HepG2 (cell line): ENCODE results near the gene USP27X. TPM values are rescaled to one million over a fixed set of nuclear protein-coding genes. Genes with fewer than 3 reads are reported as not detected.

Experiments used
- ATAC-seq: fragments of 200-7000 bp; cut with Tn5 transposase; 3 replicates; pipeline ENCODE4 v1.9.1; 2020; ENCODE audit warnings: mild to moderate bottlenecking, moderate library complexity
- BruUV-seq: library from RNA; stranded (reverse); fragments of 400-500 nt; replicated peaks from 2 replicates; lab custom pipeline; 2021; lab: Mats Ljungman, UMichigan
- CTCF ChIA-PET: fragments of 300-600 bp; formaldehyde crosslinking; extraction: SDS; loops from one replicate; lab custom pipeline; 2021; ENCODE audit warnings: low total read pairs, inconsistent platforms, low intra/inter-chr PET ratio; lab: Yijun Ruan, JAX
- POLR2A ChIA-PET: fragments of 350-600 bp; sonication (Branson Sonifier 250); formaldehyde crosslinking; loops from one replicate; lab custom pipeline; 2020; ENCODE audit warnings: antibody characterized with exemption, inconsistent platforms; lab: Yijun Ruan, JAX
- DNase-seq: peaks from one replicate; pipeline ENCODE4 v3.0.0-alpha.2; 2015; ENCODE audit warnings: low spot score
- FAIRE-seq: peaks from 3 replicates; lab custom pipeline; 2011; peaks lifted over from hg19 to GRCh38; lab: Jason Lieb, UNC
- H2AFZ ChIP-seq: one replicate; pipeline ENCODE4 v1.6.1; 2011; ENCODE audit warnings: low read length, inconsistent platforms
- H3K27ac ChIP-seq: fragments of 300-600 bp; 3 replicates; pipeline ENCODE4 v1.8.0; 2011; ENCODE audit warnings: mixed run types, mild to moderate bottlenecking, mixed read lengths, low read length, inconsistent platforms; ENCODE audit not compliant: insufficient read depth; ENCODE audit errors: extremely low read length
- H3K27me3 ChIP-seq, 2 experiments: fragments of 200-600 bp in 1 of 2; 2 replicates in 1 of 2; 3 replicates in 1 of 2; pipeline versions ENCODE4 v1.6.0 to v1.8.0; 2011; ENCODE audit warnings: low read length in 2 of 2, mild to moderate bottlenecking in 2 of 2, moderate library complexity in 2 of 2, inconsistent platforms in 1 of 2; ENCODE audit not compliant: insufficient read depth in 2 of 2, control insufficient read depth in 1 of 2
- H3K36me3 ChIP-seq, 2 experiments: fragments of 200-600 bp in 1 of 2; replicated peaks in 1 of 2; 2 replicates in 1 of 2; 3 replicates in 1 of 2; pipeline versions ENCODE4 v1.5.1 to v1.8.0; 2011; ENCODE audit warnings: low read length in 2 of 2, inconsistent platforms in 1 of 2; ENCODE audit not compliant: insufficient read depth in 2 of 2, control insufficient read depth in 1 of 2
- H3K4me1 ChIP-seq: 2 replicates; pipeline ENCODE4 v1.5.1; 2012; ENCODE audit warnings: low read length, inconsistent platforms; ENCODE audit not compliant: insufficient read depth
- H3K4me2 ChIP-seq: 2 replicates; pipeline ENCODE4 v1.6.0; 2011; ENCODE audit warnings: low read depth, low read length, inconsistent platforms
- H3K4me3 ChIP-seq, 3 experiments: fragments of 200-600 bp in 1 of 3; sonication (generic), shearing (Covaris generic) in 1 of 3; replicated peaks in 1 of 3; 2 replicates each; pipeline ENCODE4 v1.5.1; 2011 to 2016; ENCODE audit warnings: low read length in 3 of 3, inconsistent platforms in 2 of 3, low read depth in 2 of 3, mild to moderate bottlenecking in 2 of 3, control low read depth in 1 of 3, mixed read lengths in 1 of 3; ENCODE audit not compliant: insufficient read depth in 1 of 3
- H3K79me2 ChIP-seq: one replicate; pipeline ENCODE4 v1.6.1; 2011; ENCODE audit warnings: low read length, inconsistent platforms; ENCODE audit not compliant: insufficient read depth
- H3K9ac ChIP-seq: 2 replicates; pipeline ENCODE4 v1.6.0; 2011; ENCODE audit warnings: mild to moderate bottlenecking, low read depth, low read length, inconsistent platforms; ENCODE audit not compliant: insufficient read depth
- H3K9me3 ChIP-seq: 2 replicates; pipeline ENCODE4 v1.5.1; 2012; ENCODE audit warnings: mild to moderate bottlenecking, low read length
- H4K20me1 ChIP-seq: 2 replicates; pipeline ENCODE4 v1.6.0; 2011; ENCODE audit warnings: inconsistent platforms, mild to moderate bottlenecking, low read length, moderate library complexity; ENCODE audit not compliant: insufficient read depth
- HDAC6 ChIP-seq: fragments of 200-600 bp; sonication (generic); IDR thresholded peaks from 2 replicates; pipeline ENCODE4 v1.7.0; 2017; ENCODE audit warnings: mild to moderate bottlenecking, antibody characterized with exemption, low read length, low read depth
- NR2C2 ChIP-seq: sonication (generic); formaldehyde crosslinking; IDR thresholded peaks from 2 replicates; pipeline ENCODE4 v1.4.0; 2020; ENCODE audit warnings: missing genetic modification reagents, mild to moderate bottlenecking, moderate library complexity, borderline replicate concordance
- SOX6 ChIP-seq, 2 experiments: fragments of 450-650 bp in 1 of 2; sonication (generic) in 1 of 2; formaldehyde crosslinking in 1 of 2; IDR thresholded peaks; 2 replicates each; pipeline versions ENCODE4 v1.4.0 to v1.6.1; 2017 to 2020; ENCODE audit warnings: antibody characterized with exemption in 1 of 2, mild to moderate bottlenecking in 1 of 2, missing genetic modification reagents in 1 of 2
- ZNF235 ChIP-seq: sonication (generic); formaldehyde crosslinking; IDR thresholded peaks from 2 replicates; pipeline ENCODE4 v1.8.1; 2023; ENCODE audit warnings: mild to moderate bottlenecking, missing genetic modification reagents, borderline replicate concordance
- ZNF282 ChIP-seq: fragments of 450-650 bp; IDR thresholded peaks from 2 replicates; pipeline ENCODE4 v1.6.1; 2018; ENCODE audit not compliant: partially characterized antibody
- ZNF530 ChIP-seq: sonication (generic); formaldehyde crosslinking; IDR thresholded peaks from 2 replicates; pipeline ENCODE4 v1.5.0; 2020; ENCODE audit warnings: low read depth, mild to moderate bottlenecking, missing genetic modification reagents
- ZNF7 ChIP-seq: IDR thresholded peaks from 2 replicates; pipeline ENCODE4 v1.6.1; 2016; ENCODE audit warnings: missing biosample characterization, missing genetic modification reagents
- WGBS: methylation state at CpG from one replicate; pipeline ENCODE4 v1.1.6; 2017; ENCODE audit warnings: low lambda C conversion rate; 5-methylcytosine and 5-hydroxymethylcytosine counted together
- in situ Hi-C: cut with HindIII; loops from 2 replicates; pipeline ENCODE4 v1.10.0; 2017; ENCODE audit warnings: low pct_unique_long_range_greater_than_20kb; ENCODE audit not compliant: extremely low pct_ligation_motif_present
- intact Hi-C: fragments of 100-400 bp; cut with micrococcal nuclease; formaldehyde crosslinking; loops from one replicate; pipeline ENCODE4 v1.10.0; 2022; ENCODE audit not compliant: unreplicated experiment
- polyA plus RNA-seq, 8 experiments: library from polyadenylated mRNA; depleted of rRNA in 3 of 8; stranded (reverse) in 7 of 8; unstranded in 1 of 8; fragments of >200 nt; fragmentation: Illumina TruSeq in 4 of 8; extraction: Trizol in 4 of 8; gene quantifications; 2 replicates each; pipeline versions ENCODE4 v1.2.1 to v1.2.3, GENCODE V29; 2011 to 2016; ENCODE audit warnings: low read depth in 4 of 8, missing spikeins in 1 of 8, mixed read lengths in 1 of 8; ENCODE audit not compliant: insufficient read depth in 1 of 8
- total RNA-seq, 5 experiments: library from RNA; depleted of rRNA; stranded (reverse); fragments of >200 nt; fragmentation: Illumina TruSeq; extraction: Trizol; gene quantifications; 2 replicates each; pipeline ENCODE4 v1.2.3, GENCODE V29; 2016; ENCODE audit warnings: low read depth in 1 of 5
- TF ChIP-seq, protein P1 (sequence below): IDR thresholded peaks from 2 replicates; pipeline ENCODE4 v1.6.1; 2016; ENCODE audit warnings: mild to moderate bottlenecking
- TF ChIP-seq, protein P2 (sequence below): IDR thresholded peaks from 2 replicates; pipeline ENCODE4 v1.4.0; 2020; ENCODE audit warnings: mild to moderate bottlenecking, missing genetic modification reagents
- TF ChIP-seq, protein P3 (sequence below): sonication (generic); formaldehyde crosslinking; conservative IDR thresholded peaks from 2 replicates; pipeline ENCODE4 v1.4.0; 2020; ENCODE audit warnings: mild to moderate bottlenecking, missing genetic modification reagents, moderate library complexity
- TF ChIP-seq, protein P4 (sequence below): sonication (generic); formaldehyde crosslinking; IDR thresholded peaks from 2 replicates; pipeline ENCODE4 v1.8.0; 2022; ENCODE audit warnings: mild to moderate bottlenecking, missing genetic modification reagents, moderate library complexity

Gene USP27X
- total and polyA plus RNA-seq, 2 of the 13 experiments (the other 11 are each of a cell fraction or from before 2014, with no cell fraction given): 7.2 to 9.7 TPM

DNA sequence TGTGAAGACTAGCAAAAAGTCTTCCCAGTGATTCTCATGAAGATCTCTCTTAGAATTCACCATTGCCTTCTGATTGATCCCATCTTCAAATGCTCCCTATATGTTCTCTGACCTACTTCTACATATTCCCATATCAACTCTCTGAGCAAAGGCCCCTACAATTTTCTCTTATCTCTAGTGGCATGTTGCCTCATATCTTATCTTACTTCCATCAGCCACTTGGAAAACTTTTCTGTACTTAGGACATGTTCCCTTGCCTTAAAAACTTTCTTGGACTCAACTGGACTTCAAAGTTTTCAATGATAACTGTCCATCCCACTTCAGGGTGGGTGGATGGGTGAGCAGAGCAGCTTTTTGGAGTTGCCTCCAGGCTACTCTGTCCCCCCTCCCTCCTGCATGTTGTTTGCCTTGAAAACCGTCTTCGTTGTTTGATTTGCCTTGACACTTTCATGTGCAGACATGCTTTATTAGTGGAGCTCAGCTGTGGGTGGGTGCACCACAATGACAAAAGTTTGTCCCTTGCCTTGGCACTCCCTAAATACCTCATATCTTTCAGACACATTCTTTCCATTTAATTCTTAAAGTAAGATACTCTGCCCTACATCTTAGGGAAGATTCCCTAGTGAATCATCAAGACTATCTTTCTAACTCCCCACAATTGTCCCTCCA is 18.3 kb upstream of the USP27X start:
- peak; percentile 32 for FAIRE-seq
- POLR2A ChIA-PET: interaction anchor here (1.4 to 2.1 kb wide), 3 partner anchors 16 to 18 kb away, joined by 4 to 6 read pairs (median 5); partner anchors contain the start of gene USP27X
- in situ Hi-C loops: no loop called here

More for the DNA sequence above, 18.3 kb upstream of the USP27X start:
- H3K4me2 ChIP-seq: peak overlapping the region; percentile 60
- no peaks in the 10 kb centered on the region for H3K9me3 ChIP-seq
- peak overlapping the region; percentile 65 for H3K27ac ChIP-seq
- BruUV-seq: no TSS peak
- 7% methylated on average over 2 of the region's 2 CpGs for WGBS
- CTCF ChIA-PET: no interaction called here
- H3K36me3 ChIP-seq: no peaks in the 10 kb centered on the region
- peak; percentile 36; the same call in 1 of the 2 replicates for TF ChIP-seq NR2C2
- no peak for TF ChIP-seq ZNF282
- TF ChIP-seq ZNF235 (CRISPR knock-in tag): no peak
- no peak for TF ChIP-seq SOX6 (IDR thresholded peaks at IDR 0.05)
- TF ChIP-seq SOX6 (CRISPR knock-in tag; IDR thresholded peaks at IDR 0.05): 0 out of 2 replicates have a peak, but pooled peaks have one; percentile 21
- TF ChIP-seq, protein P1, sequence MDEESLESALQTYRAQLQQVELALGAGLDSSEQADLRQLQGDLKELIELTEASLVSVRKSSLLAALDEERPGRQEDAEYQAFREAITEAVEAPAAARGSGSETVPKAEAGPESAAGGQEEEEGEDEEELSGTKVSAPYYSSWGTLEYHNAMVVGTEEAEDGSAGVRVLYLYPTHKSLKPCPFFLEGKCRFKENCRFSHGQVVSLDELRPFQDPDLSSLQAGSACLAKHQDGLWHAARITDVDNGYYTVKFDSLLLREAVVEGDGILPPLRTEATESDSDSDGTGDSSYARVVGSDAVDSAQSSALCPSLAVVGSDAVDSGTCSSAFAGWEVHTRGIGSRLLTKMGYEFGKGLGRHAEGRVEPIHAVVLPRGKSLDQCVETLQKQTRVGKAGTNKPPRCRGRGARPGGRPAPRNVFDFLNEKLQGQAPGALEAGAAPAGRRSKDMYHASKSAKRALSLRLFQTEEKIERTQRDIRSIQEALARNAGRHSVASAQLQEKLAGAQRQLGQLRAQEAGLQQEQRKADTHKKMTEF: no peak
- TF ChIP-seq, protein P2, sequence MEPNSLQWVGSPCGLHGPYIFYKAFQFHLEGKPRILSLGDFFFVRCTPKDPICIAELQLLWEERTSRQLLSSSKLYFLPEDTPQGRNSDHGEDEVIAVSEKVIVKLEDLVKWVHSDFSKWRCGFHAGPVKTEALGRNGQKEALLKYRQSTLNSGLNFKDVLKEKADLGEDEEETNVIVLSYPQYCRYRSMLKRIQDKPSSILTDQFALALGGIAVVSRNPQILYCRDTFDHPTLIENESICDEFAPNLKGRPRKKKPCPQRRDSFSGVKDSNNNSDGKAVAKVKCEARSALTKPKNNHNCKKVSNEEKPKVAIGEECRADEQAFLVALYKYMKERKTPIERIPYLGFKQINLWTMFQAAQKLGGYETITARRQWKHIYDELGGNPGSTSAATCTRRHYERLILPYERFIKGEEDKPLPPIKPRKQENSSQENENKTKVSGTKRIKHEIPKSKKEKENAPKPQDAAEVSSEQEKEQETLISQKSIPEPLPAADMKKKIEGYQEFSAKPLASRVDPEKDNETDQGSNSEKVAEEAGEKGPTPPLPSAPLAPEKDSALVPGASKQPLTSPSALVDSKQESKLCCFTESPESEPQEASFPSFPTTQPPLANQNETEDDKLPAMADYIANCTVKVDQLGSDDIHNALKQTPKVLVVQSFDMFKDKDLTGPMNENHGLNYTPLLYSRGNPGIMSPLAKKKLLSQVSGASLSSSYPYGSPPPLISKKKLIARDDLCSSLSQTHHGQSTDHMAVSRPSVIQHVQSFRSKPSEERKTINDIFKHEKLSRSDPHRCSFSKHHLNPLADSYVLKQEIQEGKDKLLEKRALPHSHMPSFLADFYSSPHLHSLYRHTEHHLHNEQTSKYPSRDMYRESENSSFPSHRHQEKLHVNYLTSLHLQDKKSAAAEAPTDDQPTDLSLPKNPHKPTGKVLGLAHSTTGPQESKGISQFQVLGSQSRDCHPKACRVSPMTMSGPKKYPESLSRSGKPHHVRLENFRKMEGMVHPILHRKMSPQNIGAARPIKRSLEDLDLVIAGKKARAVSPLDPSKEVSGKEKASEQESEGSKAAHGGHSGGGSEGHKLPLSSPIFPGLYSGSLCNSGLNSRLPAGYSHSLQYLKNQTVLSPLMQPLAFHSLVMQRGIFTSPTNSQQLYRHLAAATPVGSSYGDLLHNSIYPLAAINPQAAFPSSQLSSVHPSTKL (CRISPR knock-in tag): peak; percentile 13; the same call in 1 of the 2 replicates
- TF ChIP-seq HDAC6: no peak
- TF ChIP-seq, protein P3, sequence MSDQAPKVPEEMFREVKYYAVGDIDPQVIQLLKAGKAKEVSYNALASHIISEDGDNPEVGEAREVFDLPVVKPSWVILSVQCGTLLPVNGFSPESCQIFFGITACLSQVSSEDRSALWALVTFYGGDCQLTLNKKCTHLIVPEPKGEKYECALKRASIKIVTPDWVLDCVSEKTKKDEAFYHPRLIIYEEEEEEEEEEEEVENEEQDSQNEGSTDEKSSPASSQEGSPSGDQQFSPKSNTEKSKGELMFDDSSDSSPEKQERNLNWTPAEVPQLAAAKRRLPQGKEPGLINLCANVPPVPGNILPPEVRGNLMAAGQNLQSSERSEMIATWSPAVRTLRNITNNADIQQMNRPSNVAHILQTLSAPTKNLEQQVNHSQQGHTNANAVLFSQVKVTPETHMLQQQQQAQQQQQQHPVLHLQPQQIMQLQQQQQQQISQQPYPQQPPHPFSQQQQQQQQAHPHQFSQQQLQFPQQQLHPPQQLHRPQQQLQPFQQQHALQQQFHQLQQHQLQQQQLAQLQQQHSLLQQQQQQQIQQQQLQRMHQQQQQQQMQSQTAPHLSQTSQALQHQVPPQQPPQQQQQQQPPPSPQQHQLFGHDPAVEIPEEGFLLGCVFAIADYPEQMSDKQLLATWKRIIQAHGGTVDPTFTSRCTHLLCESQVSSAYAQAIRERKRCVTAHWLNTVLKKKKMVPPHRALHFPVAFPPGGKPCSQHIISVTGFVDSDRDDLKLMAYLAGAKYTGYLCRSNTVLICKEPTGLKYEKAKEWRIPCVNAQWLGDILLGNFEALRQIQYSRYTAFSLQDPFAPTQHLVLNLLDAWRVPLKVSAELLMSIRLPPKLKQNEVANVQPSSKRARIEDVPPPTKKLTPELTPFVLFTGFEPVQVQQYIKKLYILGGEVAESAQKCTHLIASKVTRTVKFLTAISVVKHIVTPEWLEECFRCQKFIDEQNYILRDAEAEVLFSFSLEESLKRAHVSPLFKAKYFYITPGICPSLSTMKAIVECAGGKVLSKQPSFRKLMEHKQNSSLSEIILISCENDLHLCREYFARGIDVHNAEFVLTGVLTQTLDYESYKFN: 0 out of 2 replicates have a peak, but pooled peaks have one; percentile 27
- TF ChIP-seq, protein P4, sequence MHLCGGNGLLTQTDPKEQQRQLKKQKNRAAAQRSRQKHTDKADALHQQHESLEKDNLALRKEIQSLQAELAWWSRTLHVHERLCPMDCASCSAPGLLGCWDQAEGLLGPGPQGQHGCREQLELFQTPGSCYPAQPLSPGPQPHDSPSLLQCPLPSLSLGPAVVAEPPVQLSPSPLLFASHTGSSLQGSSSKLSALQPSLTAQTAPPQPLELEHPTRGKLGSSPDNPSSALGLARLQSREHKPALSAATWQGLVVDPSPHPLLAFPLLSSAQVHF (CRISPR knock-in tag): no peak
- no peak for TF ChIP-seq ZNF530 (CRISPR knock-in tag)
- peak; percentile 57; the same call in 1 of the 2 replicates for TF ChIP-seq ZNF7
- H3K4me1 ChIP-seq: peaks cover 68% of the 10 kb centered on the region
- H2AFZ ChIP-seq: no peak overlapping the region
- ATAC-seq (no peak), DNase-seq (no peak)
- intact Hi-C loops: no loop called here
- peak overlapping the region; percentile 39; the same call in 1 of the 2 replicates for H3K9ac ChIP-seq
- H4K20me1 ChIP-seq: no peaks in the 10 kb centered on the region
- no peaks in the 10 kb centered on the region for H3K79me2 ChIP-seq
- H3K4me3 ChIP-seq: peak overlapping the region in 1 of 3 experiments; percentile 7; a peak in 1 of 6 replicates
- H3K27me3 ChIP-seq: no peaks in the 10 kb centered on the region
